Smooth muscle cell (in vitro differentiated cells): ENCODE data around the gene ABL2. TPM values are rescaled to one million over a fixed set of nuclear protein-coding genes. Genes with fewer than 3 reads are reported as not detected.
"Not testable (repeated sequence)": the region's sequence is repeated elsewhere in the genome, so short reads cannot be mapped to it uniquely, and the experiment has no call there.

Source experiments
- DNase-seq: peaks from one replicate; lab custom pipeline; 2025; ENCODE audit not compliant: unreplicated experiment; lab: John Stamatoyannopoulos, UW
- H2AFZ ChIP-seq: fragments of 200-600 bp; sonication (generic); 2 replicates; pipeline ENCODE4 v1.6.0; 2016; ENCODE audit warnings: antibody characterized with exemption, low read depth, mild to moderate bottlenecking
- H3F3A ChIP-seq: fragments of 200-600 bp; sonication (generic); 2 replicates; pipeline ENCODE4 v1.6.0; 2017; ENCODE audit warnings: antibody characterized with exemption, low read depth
- H3K27ac ChIP-seq: fragments of 200-600 bp; sonication (generic); 2 replicates; pipeline ENCODE4 v1.5.1; 2016; ENCODE audit warnings: low read depth, mild to moderate bottlenecking
- H3K27me3 ChIP-seq: fragments of 200-600 bp; sonication (generic); 2 replicates; pipeline ENCODE4 v1.6.1; 2016; ENCODE audit warnings: low read depth, mild to moderate bottlenecking
- H3K36me3 ChIP-seq: fragments of 200-600 bp; sonication (generic); 2 replicates; pipeline ENCODE4 v1.5.1; 2016; ENCODE audit warnings: low read depth
- H3K4me1 ChIP-seq: fragments of 200-600 bp; sonication (generic); 2 replicates; pipeline ENCODE4 v1.5.1; 2016; ENCODE audit warnings: low read depth
- H3K4me2 ChIP-seq: fragments of 200-600 bp; sonication (generic); 2 replicates; pipeline ENCODE4 v1.6.0; 2016; ENCODE audit warnings: mild to moderate bottlenecking
- H3K4me3 ChIP-seq: fragments of 200-600 bp; sonication (generic); 2 replicates; pipeline ENCODE4 v1.5.1; 2016; ENCODE audit warnings: mild to moderate bottlenecking
- H3K79me2 ChIP-seq: fragments of 200-600 bp; sonication (generic); 2 replicates; pipeline ENCODE4 v1.6.0; 2016; ENCODE audit warnings: low read depth, mild to moderate bottlenecking
- H3K9ac ChIP-seq: fragments of 200-600 bp; sonication (generic); 2 replicates; pipeline ENCODE4 v1.6.0; 2016; ENCODE audit warnings: low read depth
- H3K9me3 ChIP-seq: fragments of 200-600 bp; sonication (generic); replicated peaks from 2 replicates; pipeline ENCODE4 v1.5.1; 2016; ENCODE audit warnings: low read depth
- H4K20me1 ChIP-seq: fragments of 200-600 bp; sonication (generic); 2 replicates; pipeline ENCODE4 v1.6.0; 2016; ENCODE audit warnings: low read depth
- WGBS: methylation state at CpG from one replicate; pipeline ENCODE4 v1.1.7; 2016; ENCODE audit warnings: low lambda C conversion rate; 5-methylcytosine and 5-hydroxymethylcytosine counted together
- polyA plus RNA-seq: library from polyadenylated mRNA; unstranded; fragments of >200 nt; fragmentation: Nextera tagmentation; extraction: Ambion mirVana; gene quantifications from 2 replicates; pipeline ENCODE4 v1.2.1, GENCODE V29; 2016
- total RNA-seq: library from RNA; depleted of rRNA; stranded (reverse); fragments of >200 nt; gene quantifications from 2 replicates; pipeline ENCODE4 v1.2.3, GENCODE V29; 2014
- TF ChIP-seq, protein P1 (sequence below): fragments of 200-600 bp; sonication (generic); IDR thresholded peaks from 2 replicates; pipeline ENCODE4 v1.5.1; 2017; ENCODE audit warnings: borderline replicate concordance, mild to moderate bottlenecking, antibody characterized with exemption; ENCODE audit not compliant: insufficient read depth, poor library complexity, severe bottlenecking

ABL2 gene
- total and polyA plus RNA-seq, 2 experiments from 2014 or later = 16.5 to 56.5 TPM

DNA sequence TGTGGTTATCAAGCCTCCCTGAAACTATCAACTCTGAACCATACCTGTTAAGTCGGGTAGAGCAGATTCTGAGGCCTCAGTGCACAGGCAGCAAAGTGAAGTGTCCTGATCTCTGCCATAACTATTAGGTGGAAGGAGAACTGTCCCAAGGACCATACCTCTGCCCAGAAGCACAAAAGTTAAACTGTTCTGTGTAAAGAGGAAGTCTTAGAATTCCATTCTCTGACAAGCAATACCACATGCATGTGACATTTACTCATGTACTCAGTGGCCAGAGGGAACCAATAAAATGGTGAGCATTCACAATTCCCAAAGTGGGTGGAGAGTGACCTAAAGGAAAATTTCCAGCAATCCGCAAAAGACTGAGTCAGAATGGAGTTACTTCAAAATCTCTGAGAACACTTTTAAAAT is 86.6 kb downstream of the ABL2 start:
- peak overlapping the region; percentile 99 for H3K9ac ChIP-seq
- DNase-seq = no peak

GRCh38 chr1:179141592-179142251 is 87.8 kb downstream of the ABL2 start:
- Histone ChIP-seq H3K9ac (peak overlapping the region; percentile 99), H3K9me3 (no peaks in the 10 kb centered on the region), H2AFZ (no peak overlapping the region), H4K20me1 (peaks cover 50% of the 10 kb centered on the region), H3F3A (peaks cover 14% of the 10 kb centered on the region), H3K4me2 (peak overlapping the region; percentile 89), H3K27ac (peak overlapping the region; percentile 100), H3K4me1 (peaks cover 13% of the 10 kb centered on the region), H3K27me3 (no peaks in the 10 kb centered on the region), H3K4me3 (peak overlapping the region; percentile 62), H3K36me3 (no peaks in the 10 kb centered on the region), H3K79me2 (peaks cover 74% of the 10 kb centered on the region)
- TF ChIP-seq, protein P1, sequence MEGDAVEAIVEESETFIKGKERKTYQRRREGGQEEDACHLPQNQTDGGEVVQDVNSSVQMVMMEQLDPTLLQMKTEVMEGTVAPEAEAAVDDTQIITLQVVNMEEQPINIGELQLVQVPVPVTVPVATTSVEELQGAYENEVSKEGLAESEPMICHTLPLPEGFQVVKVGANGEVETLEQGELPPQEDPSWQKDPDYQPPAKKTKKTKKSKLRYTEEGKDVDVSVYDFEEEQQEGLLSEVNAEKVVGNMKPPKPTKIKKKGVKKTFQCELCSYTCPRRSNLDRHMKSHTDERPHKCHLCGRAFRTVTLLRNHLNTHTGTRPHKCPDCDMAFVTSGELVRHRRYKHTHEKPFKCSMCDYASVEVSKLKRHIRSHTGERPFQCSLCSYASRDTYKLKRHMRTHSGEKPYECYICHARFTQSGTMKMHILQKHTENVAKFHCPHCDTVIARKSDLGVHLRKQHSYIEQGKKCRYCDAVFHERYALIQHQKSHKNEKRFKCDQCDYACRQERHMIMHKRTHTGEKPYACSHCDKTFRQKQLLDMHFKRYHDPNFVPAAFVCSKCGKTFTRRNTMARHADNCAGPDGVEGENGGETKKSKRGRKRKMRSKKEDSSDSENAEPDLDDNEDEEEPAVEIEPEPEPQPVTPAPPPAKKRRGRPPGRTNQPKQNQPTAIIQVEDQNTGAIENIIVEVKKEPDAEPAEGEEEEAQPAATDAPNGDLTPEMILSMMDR = no peak
- 20% methylated on average over 4 of the region's 4 CpGs for WGBS
- no peak for DNase-seq

More for the DNA sequence above, 86.6 kb downstream of the ABL2 start:
- peaks cover 14% of the 10 kb centered on the region for H3F3A ChIP-seq
- H3K4me1 ChIP-seq = peaks cover 13% of the 10 kb centered on the region
- 24% methylated on average over 2 of the region's 2 CpGs for WGBS
- H3K79me2 ChIP-seq = peaks cover 62% of the 10 kb centered on the region
- peak overlapping the region; percentile 100 for H3K27ac ChIP-seq
- no peaks in the 10 kb centered on the region for H3K9me3 ChIP-seq
- no peak overlapping the region for H2AFZ ChIP-seq
- H3K36me3 ChIP-seq = no peaks in the 10 kb centered on the region
- H4K20me1 ChIP-seq = peaks cover 38% of the 10 kb centered on the region
- peak overlapping the region; percentile 89 for H3K4me2 ChIP-seq
- TF ChIP-seq, protein P1 = no peak
- H3K4me3 ChIP-seq = peak overlapping the region; percentile 62
- H3K27me3 ChIP-seq = no peaks in the 10 kb centered on the region

- not testable (repeated sequence) for H3K27ac ChIP-seq, H3K4me2 ChIP-seq, DNase-seq, H3K4me3 ChIP-seq, H3K9ac ChIP-seq, H3K36me3 ChIP-seq, H3K9me3 ChIP-seq, H3K27me3 ChIP-seq, H2AFZ ChIP-seq
- Histone ChIP-seq H3K79me2 (peaks cover 66% of the 10 kb centered on the region), H3F3A (peaks cover 12% of the 10 kb centered on the region), H3K4me1 (peaks cover 13% of the 10 kb centered on the region), H4K20me1 (peaks cover 57% of the 10 kb centered on the region)
- WGBS = 96% methylated on average over 21 of the region's 21 CpGs
These were observed 90.7 kb downstream of the ABL2 start for GRCh38 chr1:179138755-179139154.

DNA sequence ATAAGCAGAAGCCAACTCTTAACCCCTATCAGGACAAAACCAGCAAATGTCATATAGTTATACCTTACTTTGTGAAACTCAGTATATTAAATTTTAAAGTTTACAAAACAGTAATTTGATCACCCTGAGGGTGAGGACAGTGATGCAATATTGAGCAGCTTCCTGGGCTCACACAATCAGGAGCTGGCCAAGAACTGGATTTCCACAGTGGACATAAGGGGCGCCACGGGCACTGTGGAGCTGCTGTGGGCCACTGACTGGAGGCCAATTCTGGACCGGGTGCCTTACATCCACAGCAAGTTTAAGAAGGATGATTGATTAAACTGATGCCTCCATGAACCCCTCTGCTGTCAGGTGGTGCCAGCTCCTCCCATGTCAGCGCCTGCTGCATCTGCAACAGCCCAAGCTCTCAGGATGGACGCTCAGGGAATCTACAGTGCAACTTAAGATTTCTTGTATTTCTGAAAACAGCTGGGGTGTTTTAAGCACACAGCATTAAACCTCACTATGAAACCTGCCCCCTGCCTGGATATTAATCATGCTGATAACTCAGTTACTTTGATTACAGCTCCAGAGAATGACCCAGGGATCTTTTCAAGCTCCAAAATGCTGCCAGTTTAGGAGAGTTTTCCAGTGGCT is 91.7 kb downstream of the ABL2 start:
- peaks cover 67% of the 10 kb centered on the region for H4K20me1 ChIP-seq
- peaks cover 9% of the 10 kb centered on the region for H3F3A ChIP-seq
- TF ChIP-seq, protein P1 = no peak
- DNase-seq = no peak
- H3K4me1 ChIP-seq = peaks cover 13% of the 10 kb centered on the region
- no peak overlapping the region for H3K9ac ChIP-seq
- no peaks in the 10 kb centered on the region for H3K9me3 ChIP-seq
- no peak overlapping the region for H3K27ac ChIP-seq
- H3K4me2 ChIP-seq = peak overlapping the region; percentile 35
- 89% methylated on average over 5 of the region's 5 CpGs for WGBS
- no peaks in the 10 kb centered on the region for H3K27me3 ChIP-seq
- no peaks in the 10 kb centered on the region for H3K36me3 ChIP-seq
- H3K4me3 ChIP-seq = no peak overlapping the region
- no peak overlapping the region for H2AFZ ChIP-seq
- peaks cover 76% of the 10 kb centered on the region for H3K79me2 ChIP-seq

GRCh38 chr1:179135707-179136106 is 93.8 kb downstream of the ABL2 start:
- not testable (repeated sequence) for H3K4me3 ChIP-seq, H3K27ac ChIP-seq, H3K4me1 ChIP-seq, H3K4me2 ChIP-seq, DNase-seq, H3K27me3 ChIP-seq, H2AFZ ChIP-seq, H3K9me3 ChIP-seq, H3F3A ChIP-seq, H3K36me3 ChIP-seq, H3K9ac ChIP-seq
- peaks cover 69% of the 10 kb centered on the region for H3K79me2 ChIP-seq
- peaks cover 76% of the 10 kb centered on the region for H4K20me1 ChIP-seq
- no CpG with 5 or more reads among the region's 28 CpGs for WGBS

GRCh38 chr1:179135168-179135567 is 94.3 kb downstream of the ABL2 start:
- not testable (repeated sequence) for H3K4me2 ChIP-seq, DNase-seq, H3K27ac ChIP-seq, H3K27me3 ChIP-seq, H3K36me3 ChIP-seq, H3K9me3 ChIP-seq, H2AFZ ChIP-seq, H3K4me3 ChIP-seq, H3K4me1 ChIP-seq, H3F3A ChIP-seq, H3K9ac ChIP-seq
- H4K20me1 ChIP-seq = peaks cover 76% of the 10 kb centered on the region
- 94% methylated on average over 15 of the region's 27 CpGs for WGBS
- H3K79me2 ChIP-seq = peaks cover 63% of the 10 kb centered on the region
